WTC11 (cell line): ENCODE measurements around the gene MLH3. TPM values are rescaled to one million over a fixed set of nuclear protein-coding genes. Genes with fewer than 3 reads are reported as not detected.

Source experiments
- ATAC-seq: fragments of 200-7000 bp; cut with Tn5 transposase; 2 replicates; pipeline ENCODE4 v1.10.0; 2021; ENCODE audit warnings: mild to moderate bottlenecking, moderate library complexity
- CTCF ChIA-PET: fragments of 300-600 bp; sonication (Branson Sonifier 250); formaldehyde crosslinking; loops from one replicate; lab custom pipeline; 2021; ENCODE audit warnings: antibody characterized with exemption; lab: Charles Lee
- POLR2A ChIA-PET: fragments of 350-600 bp; sonication (Branson Sonifier 250); formaldehyde crosslinking; loops from one replicate; lab custom pipeline; 2021; ENCODE audit warnings: antibody characterized with exemption; lab: Charles Lee
- DNase-seq: peaks from one replicate; pipeline ENCODE4 v3.0.0; 2021; ENCODE audit warnings: low spot score
- H3K27ac Mint-ChIP-seq: 2 replicates; pipeline ENCODE4 v1.8.0; 2021; ENCODE audit warnings: mixed read lengths
- H3K27me3 Mint-ChIP-seq: 2 replicates; pipeline ENCODE4 v1.8.0; 2021; ENCODE audit warnings: low read depth, mild to moderate bottlenecking, moderate library complexity, mixed read lengths
- H3K36me3 Mint-ChIP-seq: 2 replicates; pipeline ENCODE4 v1.8.0; 2021; ENCODE audit warnings: mixed read lengths
- H3K4me1 Mint-ChIP-seq: 2 replicates; pipeline ENCODE4 v1.8.0; 2022; ENCODE audit warnings: mixed read lengths
- H3K4me3 Mint-ChIP-seq: 2 replicates; pipeline ENCODE4 v1.8.0; 2021; ENCODE audit warnings: mild to moderate bottlenecking, moderate library complexity, mixed read lengths
- H3K9me3 Mint-ChIP-seq: 2 replicates; pipeline ENCODE4 v1.8.0; 2021; ENCODE audit warnings: mixed read lengths
- ATF1 ChIP-seq: sonication (generic); formaldehyde crosslinking; IDR thresholded peaks from 2 replicates; pipeline ENCODE4 v1.8.1; 2023; ENCODE audit warnings: mild to moderate bottlenecking, moderate library complexity, missing genetic modification reagents
- CBFB ChIP-seq: sonication (generic); formaldehyde crosslinking; IDR thresholded peaks from 2 replicates; pipeline ENCODE4 v1.8.1; 2022; ENCODE audit warnings: mild to moderate bottlenecking, low read depth, missing genetic modification reagents
- CREB1 ChIP-seq: sonication (generic); formaldehyde crosslinking; IDR thresholded peaks from 2 replicates; pipeline ENCODE4 v1.8.0; 2023; ENCODE audit warnings: mild to moderate bottlenecking, missing genetic modification reagents
- ETV6 ChIP-seq: sonication (generic); formaldehyde crosslinking; IDR thresholded peaks from 2 replicates; pipeline ENCODE4 v1.8.1; 2022; ENCODE audit warnings: mild to moderate bottlenecking, missing genetic modification reagents
- GABPB1 ChIP-seq: sonication (generic); formaldehyde crosslinking; IDR thresholded peaks from 2 replicates; pipeline ENCODE4 v1.8.1; 2023; ENCODE audit warnings: mild to moderate bottlenecking, missing genetic modification reagents
- GTF2I ChIP-seq: fragments of 250-450 bp; sonication (Bioruptor Pico); conservative IDR thresholded peaks from 2 replicates; pipeline ENCODE4 v1.4.0; 2021; ENCODE audit warnings: mild to moderate bottlenecking
- OVOL2 ChIP-seq: fragments of 250-450 bp; sonication (Bioruptor Pico); IDR thresholded peaks from 2 replicates; pipeline ENCODE4 v1.9.0; 2021; ENCODE audit warnings: mild to moderate bottlenecking, borderline replicate concordance
- RORB ChIP-seq: fragments of 250-450 bp; sonication (Bioruptor Pico); IDR thresholded peaks from 2 replicates; pipeline ENCODE4 v1.9.0; 2021; ENCODE audit warnings: mild to moderate bottlenecking
- TP53 ChIP-seq: sonication (generic); formaldehyde crosslinking; IDR thresholded peaks from 2 replicates; pipeline ENCODE4 v1.8.1; 2023; ENCODE audit warnings: mild to moderate bottlenecking, missing genetic modification reagents
- ZNF138 ChIP-seq: sonication (generic); formaldehyde crosslinking; conservative IDR thresholded peaks from 2 replicates; pipeline ENCODE4 v1.8.1; 2022; ENCODE audit warnings: mild to moderate bottlenecking, moderate library complexity, missing genetic modification reagents
- ZNF232 ChIP-seq: sonication (generic); formaldehyde crosslinking; IDR thresholded peaks from 2 replicates; pipeline ENCODE4 v1.8.0; 2022; ENCODE audit warnings: mild to moderate bottlenecking, missing genetic modification reagents
- ZNF317 ChIP-seq: sonication (generic); formaldehyde crosslinking; IDR thresholded peaks from 2 replicates; pipeline ENCODE4 v1.8.1; 2023; ENCODE audit warnings: low read depth, mild to moderate bottlenecking, moderate library complexity, missing genetic modification reagents, borderline replicate concordance
- ZNF396 ChIP-seq: fragments of 250-450 bp; sonication (Bioruptor Pico); IDR thresholded peaks from 2 replicates; pipeline ENCODE4 v1.8.0; 2021; ENCODE audit warnings: mild to moderate bottlenecking, moderate library complexity, borderline replicate concordance
- ZNF416 ChIP-seq: fragments of 250-450 bp; sonication (Bioruptor Pico); IDR thresholded peaks from 2 replicates; pipeline ENCODE4 v1.9.0; 2021; ENCODE audit warnings: mild to moderate bottlenecking, inconsistent platforms
- ZNF423 ChIP-seq: fragments of 250-450 bp; sonication (Bioruptor Pico); IDR thresholded peaks from 2 replicates; pipeline ENCODE4 v2.1.2; 2022; ENCODE audit warnings: mild to moderate bottlenecking, moderate library complexity
- ZNF671 ChIP-seq: fragments of 250-450 bp; sonication (Bioruptor Pico); IDR thresholded peaks from 2 replicates; pipeline ENCODE4 v1.8.0; 2021; ENCODE audit warnings: mild to moderate bottlenecking
- total RNA-seq: library from RNA; stranded (reverse); gene quantifications from 3 replicates; pipeline ENCODE4 v1.2.3, GENCODE V29; 2021
- TF ChIP-seq, protein P1 (sequence below): sonication (generic); formaldehyde crosslinking; IDR thresholded peaks from 2 replicates; pipeline ENCODE4 v1.8.0; 2022; ENCODE audit warnings: missing genetic modification reagents
- TF ChIP-seq, protein P2 (sequence below): sonication (generic); formaldehyde crosslinking; IDR thresholded peaks from 2 replicates; pipeline ENCODE4 v1.8.1; 2023; ENCODE audit warnings: mild to moderate bottlenecking, moderate library complexity, missing genetic modification reagents
- TF ChIP-seq, protein P3 (sequence below): sonication (generic); formaldehyde crosslinking; IDR thresholded peaks from 2 replicates; pipeline ENCODE4 v1.8.1; 2023; ENCODE audit warnings: mild to moderate bottlenecking, missing genetic modification reagents
- TF ChIP-seq, protein P4 (sequence below): sonication (generic); formaldehyde crosslinking; IDR thresholded peaks from 2 replicates; pipeline ENCODE4 v1.8.0; 2022; ENCODE audit warnings: mild to moderate bottlenecking, missing genetic modification reagents
- TF ChIP-seq, protein P5 (sequence below): sonication (generic); formaldehyde crosslinking; conservative IDR thresholded peaks from 2 replicates; pipeline ENCODE4 v1.8.1; 2022; ENCODE audit warnings: mild to moderate bottlenecking, missing genetic modification reagents
- TF ChIP-seq, protein P6 (sequence below): fragments of 250-450 bp; sonication (Bioruptor Pico); IDR thresholded peaks from 2 replicates; pipeline ENCODE4 v1.9.0; 2021; ENCODE audit warnings: moderate library complexity, mild to moderate bottlenecking, inconsistent platforms, borderline replicate concordance
- TF ChIP-seq, protein P7 (sequence below): sonication (generic); formaldehyde crosslinking; IDR thresholded peaks from 2 replicates; pipeline ENCODE4 v1.8.1; 2022; ENCODE audit warnings: missing genetic modification reagents, borderline replicate concordance

Gene MLH3
- total RNA-seq, 1 experiment from 2014 or later: 16.7 TPM

DNA sequence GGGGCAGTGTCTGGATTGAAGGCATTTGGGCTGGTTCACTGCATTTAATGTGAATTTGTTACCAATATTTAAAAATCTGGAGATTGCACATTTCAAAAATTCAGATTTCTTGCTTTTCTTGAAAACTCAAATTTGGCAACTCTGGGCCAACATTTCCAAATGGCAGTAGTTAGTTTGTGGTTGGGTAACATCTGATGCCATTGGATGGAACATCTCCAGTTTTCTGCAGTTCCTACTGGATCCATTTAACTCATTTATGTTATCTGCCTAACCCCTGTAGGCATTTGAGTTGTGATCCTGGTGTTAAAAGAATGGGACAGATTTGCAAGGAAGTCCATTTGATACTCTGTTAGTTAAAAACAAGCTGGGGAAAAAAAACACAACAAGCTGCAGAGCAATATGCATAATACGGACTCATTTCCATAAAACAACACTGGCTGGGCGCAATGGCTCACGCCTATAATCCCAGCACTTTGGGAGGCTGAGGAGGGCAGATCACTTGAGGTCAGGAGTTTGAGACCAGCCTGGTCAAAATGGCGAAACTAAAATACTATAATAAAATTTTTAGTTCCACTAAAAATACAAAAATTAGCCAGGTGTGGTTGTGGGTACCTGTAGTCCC lies 40.7 kb downstream of the MLH3 start (continued):
- TF ChIP-seq, protein P1, sequence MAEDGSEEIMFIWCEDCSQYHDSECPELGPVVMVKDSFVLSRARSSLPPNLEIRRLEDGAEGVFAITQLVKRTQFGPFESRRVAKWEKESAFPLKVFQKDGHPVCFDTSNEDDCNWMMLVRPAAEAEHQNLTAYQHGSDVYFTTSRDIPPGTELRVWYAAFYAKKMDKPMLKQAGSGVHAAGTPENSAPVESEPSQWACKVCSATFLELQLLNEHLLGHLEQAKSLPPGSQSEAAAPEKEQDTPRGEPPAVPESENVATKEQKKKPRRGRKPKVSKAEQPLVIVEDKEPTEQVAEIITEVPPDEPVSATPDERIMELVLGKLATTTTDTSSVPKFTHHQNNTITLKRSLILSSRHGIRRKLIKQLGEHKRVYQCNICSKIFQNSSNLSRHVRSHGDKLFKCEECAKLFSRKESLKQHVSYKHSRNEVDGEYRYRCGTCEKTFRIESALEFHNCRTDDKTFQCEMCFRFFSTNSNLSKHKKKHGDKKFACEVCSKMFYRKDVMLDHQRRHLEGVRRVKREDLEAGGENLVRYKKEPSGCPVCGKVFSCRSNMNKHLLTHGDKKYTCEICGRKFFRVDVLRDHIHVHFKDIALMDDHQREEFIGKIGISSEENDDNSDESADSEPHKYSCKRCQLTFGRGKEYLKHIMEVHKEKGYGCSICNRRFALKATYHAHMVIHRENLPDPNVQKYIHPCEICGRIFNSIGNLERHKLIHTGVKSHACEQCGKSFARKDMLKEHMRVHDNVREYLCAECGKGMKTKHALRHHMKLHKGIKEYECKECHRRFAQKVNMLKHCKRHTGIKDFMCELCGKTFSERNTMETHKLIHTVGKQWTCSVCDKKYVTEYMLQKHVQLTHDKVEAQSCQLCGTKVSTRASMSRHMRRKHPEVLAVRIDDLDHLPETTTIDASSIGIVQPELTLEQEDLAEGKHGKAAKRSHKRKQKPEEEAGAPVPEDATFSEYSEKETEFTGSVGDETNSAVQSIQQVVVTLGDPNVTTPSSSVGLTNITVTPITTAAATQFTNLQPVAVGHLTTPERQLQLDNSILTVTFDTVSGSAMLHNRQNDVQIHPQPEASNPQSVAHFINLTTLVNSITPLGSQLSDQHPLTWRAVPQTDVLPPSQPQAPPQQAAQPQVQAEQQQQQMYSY (CRISPR knock-in tag): no peak
- no peak for TF ChIP-seq RORB (CRISPR knock-in tag)
- no peak for TF ChIP-seq ZNF416 (CRISPR knock-in tag)
- TF ChIP-seq OVOL2 (CRISPR knock-in tag): no peak
- TF ChIP-seq ZNF671: no peak

DNA sequence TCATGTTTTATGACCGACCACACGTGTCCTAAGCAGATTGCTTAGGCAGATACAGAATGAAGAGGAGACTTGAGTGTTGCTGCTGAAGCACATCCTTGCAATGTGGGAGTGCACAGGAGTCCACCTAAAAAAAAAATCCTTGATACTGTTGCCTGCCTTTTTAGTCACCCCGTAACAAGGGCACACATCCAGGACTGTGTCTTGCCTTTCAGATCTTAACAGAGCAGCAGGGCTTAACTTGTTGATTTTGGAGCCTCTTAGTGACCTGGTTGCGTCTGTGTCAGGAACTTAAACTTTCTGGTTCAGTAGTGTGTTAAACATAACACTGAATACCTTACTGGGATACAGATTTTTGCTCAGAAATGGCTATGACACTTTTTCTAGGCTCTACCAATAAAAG lies 42.1 kb downstream of the MLH3 start:
- ChIA-PET POLR2A (no interaction called here), CTCF (interaction anchor here (0.8 to 0.9 kb wide), 2 partner anchors 14 to 64 kb away, joined by 3 to 4 read pairs; no protein-coding TSS in a partner anchor)
- no peak overlapping the region for H3K27ac Mint-ChIP-seq
- H3K36me3 Mint-ChIP-seq: peaks cover 46% of the 10 kb centered on the region
- ATAC-seq: no peak
- no peaks in the 10 kb centered on the region for H3K9me3 Mint-ChIP-seq
- peaks cover under 1% of the 10 kb centered on the region; the same call in 1 of the 2 replicates for H3K4me1 Mint-ChIP-seq
- TF ChIP-seq CREB1 (CRISPR knock-in tag): no peak
- TF ChIP-seq ZNF138 (CRISPR knock-in tag): no peak
- TF ChIP-seq, protein P2, sequence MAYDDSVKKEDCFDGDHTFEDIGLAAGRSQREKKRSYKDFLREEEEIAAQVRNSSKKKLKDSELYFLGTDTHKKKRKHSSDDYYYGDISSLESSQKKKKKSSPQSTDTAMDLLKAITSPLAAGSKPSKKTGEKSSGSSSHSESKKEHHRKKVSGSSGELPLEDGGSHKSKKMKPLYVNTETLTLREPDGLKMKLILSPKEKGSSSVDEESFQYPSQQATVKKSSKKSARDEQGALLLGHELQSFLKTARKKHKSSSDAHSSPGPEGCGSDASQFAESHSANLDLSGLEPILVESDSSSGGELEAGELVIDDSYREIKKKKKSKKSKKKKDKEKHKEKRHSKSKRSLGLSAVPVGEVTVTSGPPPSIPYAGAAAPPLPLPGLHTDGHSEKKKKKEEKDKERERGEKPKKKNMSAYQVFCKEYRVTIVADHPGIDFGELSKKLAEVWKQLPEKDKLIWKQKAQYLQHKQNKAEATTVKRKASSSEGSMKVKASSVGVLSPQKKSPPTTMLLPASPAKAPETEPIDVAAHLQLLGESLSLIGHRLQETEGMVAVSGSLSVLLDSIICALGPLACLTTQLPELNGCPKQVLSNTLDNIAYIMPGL (CRISPR knock-in tag): no peak
- TF ChIP-seq, protein P3, sequence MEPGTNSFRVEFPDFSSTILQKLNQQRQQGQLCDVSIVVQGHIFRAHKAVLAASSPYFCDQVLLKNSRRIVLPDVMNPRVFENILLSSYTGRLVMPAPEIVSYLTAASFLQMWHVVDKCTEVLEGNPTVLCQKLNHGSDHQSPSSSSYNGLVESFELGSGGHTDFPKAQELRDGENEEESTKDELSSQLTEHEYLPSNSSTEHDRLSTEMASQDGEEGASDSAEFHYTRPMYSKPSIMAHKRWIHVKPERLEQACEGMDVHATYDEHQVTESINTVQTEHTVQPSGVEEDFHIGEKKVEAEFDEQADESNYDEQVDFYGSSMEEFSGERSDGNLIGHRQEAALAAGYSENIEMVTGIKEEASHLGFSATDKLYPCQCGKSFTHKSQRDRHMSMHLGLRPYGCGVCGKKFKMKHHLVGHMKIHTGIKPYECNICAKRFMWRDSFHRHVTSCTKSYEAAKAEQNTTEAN (CRISPR knock-in tag): no peak
- TF ChIP-seq, protein P4, sequence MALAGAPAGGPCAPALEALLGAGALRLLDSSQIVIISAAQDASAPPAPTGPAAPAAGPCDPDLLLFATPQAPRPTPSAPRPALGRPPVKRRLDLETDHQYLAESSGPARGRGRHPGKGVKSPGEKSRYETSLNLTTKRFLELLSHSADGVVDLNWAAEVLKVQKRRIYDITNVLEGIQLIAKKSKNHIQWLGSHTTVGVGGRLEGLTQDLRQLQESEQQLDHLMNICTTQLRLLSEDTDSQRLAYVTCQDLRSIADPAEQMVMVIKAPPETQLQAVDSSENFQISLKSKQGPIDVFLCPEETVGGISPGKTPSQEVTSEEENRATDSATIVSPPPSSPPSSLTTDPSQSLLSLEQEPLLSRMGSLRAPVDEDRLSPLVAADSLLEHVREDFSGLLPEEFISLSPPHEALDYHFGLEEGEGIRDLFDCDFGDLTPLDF (CRISPR knock-in tag): no peak
- TF ChIP-seq ATF1: no peak
- TF ChIP-seq ZNF317 (CRISPR knock-in tag): no peak
- TF ChIP-seq CBFB (CRISPR knock-in tag): no peak
- no peak for TF ChIP-seq GABPB1 (CRISPR knock-in tag)
- no peak for TF ChIP-seq ZNF232 (CRISPR knock-in tag)
- no peak for TF ChIP-seq GTF2I (CRISPR knock-in tag)
- no peak for TF ChIP-seq ETV6 (CRISPR knock-in tag)
- no peak overlapping the region for H3K4me3 Mint-ChIP-seq
- DNase-seq: no peak
- no peaks in the 10 kb centered on the region for H3K27me3 Mint-ChIP-seq

DNA sequence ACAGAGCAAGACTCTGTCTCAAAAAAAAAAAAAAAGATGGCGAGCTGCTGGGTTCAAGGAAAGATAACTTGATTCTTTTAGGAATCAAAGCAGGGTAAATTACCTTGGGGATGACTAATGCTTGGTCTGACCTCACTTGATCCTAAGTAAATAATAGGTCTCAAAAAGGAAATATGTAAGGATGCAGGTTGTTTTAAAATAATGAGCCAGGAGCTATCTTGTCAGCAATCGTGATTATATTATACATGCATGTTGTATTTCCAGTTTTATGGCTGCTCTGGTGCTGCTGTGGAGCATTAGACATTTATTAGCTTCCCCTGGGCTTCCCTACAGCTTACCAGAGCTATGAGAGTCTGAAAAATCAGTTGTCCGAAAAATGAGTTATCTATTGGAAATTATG lies 45.9 kb downstream of the MLH3 start:
- DNase-seq: no peak
- Mint-ChIP-seq H3K9me3 (peaks cover 4% of the 10 kb centered on the region), H3K27ac (no peak overlapping the region), H3K27me3 (no peaks in the 10 kb centered on the region), H3K36me3 (peaks cover 46% of the 10 kb centered on the region), H3K4me1 (peaks cover 13% of the 10 kb centered on the region), H3K4me3 (no peak overlapping the region)
- no peak for ATAC-seq
- ChIA-PET CTCF (no interaction called here), POLR2A (no interaction called here)
- no peak for TF ChIP-seq ZNF423
- no peak for TF ChIP-seq TP53 (CRISPR knock-in tag)
- TF ChIP-seq, protein P5, sequence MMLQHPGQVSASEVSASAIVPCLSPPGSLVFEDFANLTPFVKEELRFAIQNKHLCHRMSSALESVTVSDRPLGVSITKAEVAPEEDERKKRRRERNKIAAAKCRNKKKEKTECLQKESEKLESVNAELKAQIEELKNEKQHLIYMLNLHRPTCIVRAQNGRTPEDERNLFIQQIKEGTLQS (CRISPR knock-in tag): no peak
- TF ChIP-seq ZNF138 (CRISPR knock-in tag): no peak
- no peak for TF ChIP-seq CREB1 (CRISPR knock-in tag)
- TF ChIP-seq, protein P6, sequence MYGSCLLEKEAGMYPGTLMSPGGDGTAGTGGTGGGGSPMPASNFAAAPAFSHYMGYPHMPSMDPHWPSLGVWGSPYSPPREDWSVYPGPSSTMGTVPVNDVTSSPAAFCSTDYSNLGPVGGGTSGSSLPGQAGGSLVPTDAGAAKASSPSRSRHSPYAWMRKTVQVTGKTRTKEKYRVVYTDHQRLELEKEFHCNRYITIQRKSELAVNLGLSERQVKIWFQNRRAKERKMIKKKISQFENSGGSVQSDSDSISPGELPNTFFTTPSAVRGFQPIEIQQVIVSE (CRISPR knock-in tag): no peak
- TF ChIP-seq ZNF396: no peak
- TF ChIP-seq, protein P7, sequence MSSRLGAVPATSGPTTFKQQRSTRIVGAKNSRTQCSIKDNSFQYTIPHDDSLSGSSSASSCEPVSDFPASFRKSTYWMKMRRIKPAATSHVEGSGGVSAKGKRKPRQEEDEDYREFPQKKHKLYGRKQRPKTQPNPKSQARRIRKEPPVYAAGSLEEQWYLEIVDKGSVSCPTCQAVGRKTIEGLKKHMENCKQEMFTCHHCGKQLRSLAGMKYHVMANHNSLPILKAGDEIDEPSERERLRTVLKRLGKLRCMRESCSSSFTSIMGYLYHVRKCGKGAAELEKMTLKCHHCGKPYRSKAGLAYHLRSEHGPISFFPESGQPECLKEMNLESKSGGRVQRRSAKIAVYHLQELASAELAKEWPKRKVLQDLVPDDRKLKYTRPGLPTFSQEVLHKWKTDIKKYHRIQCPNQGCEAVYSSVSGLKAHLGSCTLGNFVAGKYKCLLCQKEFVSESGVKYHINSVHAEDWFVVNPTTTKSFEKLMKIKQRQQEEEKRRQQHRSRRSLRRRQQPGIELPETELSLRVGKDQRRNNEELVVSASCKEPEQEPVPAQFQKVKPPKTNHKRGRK (CRISPR knock-in tag): no peak
